Choroid plexus epithelial cell (primary cell): ENCODE data around the gene TYR.

ENCODE experiments used
- DNase-seq: peaks from one replicate; pipeline ENCODE4 v3.0.0-alpha.2; 2010; ENCODE audit warnings: low read depth
- H3K4me3 ChIP-seq: 2 replicates; pipeline ENCODE4 v1.5.1; 2011; ENCODE audit warnings: low read depth, mild to moderate bottlenecking, control low read depth, low read length, moderate library complexity
- CTCF ChIP-seq: conservative IDR thresholded peaks from 2 replicates; pipeline ENCODE4 v1.5.1; 2011; ENCODE audit warnings: low read depth, mild to moderate bottlenecking, control low read depth, inconsistent platforms, low read length, moderate library complexity

TYR gene

GRCh38 chr11:89175796-89176195, 1.9 kb upstream of the TYR start:
- no peak overlapping the region for H3K4me3 ChIP-seq
- TF ChIP-seq CTCF = no peak
- DNase-seq = peak; percentile 21

GRCh38 chr11:89176938-89177337, 737 bp upstream of the TYR start:
- no peak for TF ChIP-seq CTCF
- DNase-seq = no peak
- no peak overlapping the region for H3K4me3 ChIP-seq

GRCh38 chr11:89181111-89181510, 3.4 kb downstream of the TYR start:
- TF ChIP-seq CTCF = no peak
- no peak for DNase-seq
- no peak overlapping the region for H3K4me3 ChIP-seq

- no peak overlapping the region for H3K4me3 ChIP-seq
- DNase-seq = peak; percentile 16
- no peak for TF ChIP-seq CTCF
Observed at GRCh38 chr11:89182773-89183518, 5.3 kb downstream of the TYR start.

GRCh38 chr11:89184021-89184420, 6.3 kb downstream of the TYR start:
- DNase-seq = peak; percentile 1
- TF ChIP-seq CTCF = no peak
- H3K4me3 ChIP-seq = no peak overlapping the region

GRCh38 chr11:89189776-89190175, 12.1 kb downstream of the TYR start:
- DNase-seq = no peak
- no peak overlapping the region for H3K4me3 ChIP-seq
- TF ChIP-seq CTCF = no peak

GRCh38 chr11:89201138-89201537, 23.5 kb downstream of the TYR start:
- no peak for TF ChIP-seq CTCF
- DNase-seq = no peak
- H3K4me3 ChIP-seq = no peak overlapping the region
